GM21367 (cell line): Measurements from ENCODE around the gene SYNCRIP.
A peak's percentile ranks its signal among the peaks of the same experiment; 100 is the strongest.
"Not testable (repeated sequence)": the region's sequence is repeated elsewhere in the genome, so short reads cannot be mapped to it uniquely, and the experiment has no call there.

Experiments used
- ATAC-seq: cut with Tn5 transposase; IDR thresholded peaks from one replicate; pipeline ENCODE4 v1.9.1; 2021; ENCODE audit not compliant: unreplicated experiment

The SYNCRIP gene

GRCh38 chr6:85670573-85670972, 27.9 kb upstream of the SYNCRIP start:
- no peak for ATAC-seq

GRCh38 chr6:85669735-85670194, 27.1 kb upstream of the SYNCRIP start:
- ATAC-seq = peak; percentile 96

GRCh38 chr6:85662251-85662650, 19.6 kb upstream of the SYNCRIP start:
- no peak for ATAC-seq

DNA sequence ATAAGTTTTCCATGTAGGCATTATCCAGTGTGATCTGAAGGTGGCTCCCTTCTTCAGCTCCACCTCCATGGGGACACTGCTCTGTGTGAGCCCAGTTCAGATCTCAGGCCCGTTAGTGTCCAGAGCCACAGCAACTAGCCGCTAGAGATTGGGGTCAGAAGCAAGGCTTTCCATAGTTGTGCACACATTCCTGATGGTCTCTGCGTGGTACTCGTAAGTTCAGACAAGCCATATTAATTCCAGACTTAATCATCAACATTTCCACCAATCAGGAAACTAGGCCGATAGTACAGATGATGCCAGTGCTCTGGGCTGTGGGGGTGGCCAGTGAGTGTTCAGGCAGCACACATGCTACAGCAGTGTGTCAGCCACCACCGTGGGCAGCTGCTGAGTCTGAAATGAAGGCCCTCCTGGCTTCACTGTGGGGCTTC, 17.5 kb upstream of the SYNCRIP start:
- ATAC-seq = no peak

DNA sequence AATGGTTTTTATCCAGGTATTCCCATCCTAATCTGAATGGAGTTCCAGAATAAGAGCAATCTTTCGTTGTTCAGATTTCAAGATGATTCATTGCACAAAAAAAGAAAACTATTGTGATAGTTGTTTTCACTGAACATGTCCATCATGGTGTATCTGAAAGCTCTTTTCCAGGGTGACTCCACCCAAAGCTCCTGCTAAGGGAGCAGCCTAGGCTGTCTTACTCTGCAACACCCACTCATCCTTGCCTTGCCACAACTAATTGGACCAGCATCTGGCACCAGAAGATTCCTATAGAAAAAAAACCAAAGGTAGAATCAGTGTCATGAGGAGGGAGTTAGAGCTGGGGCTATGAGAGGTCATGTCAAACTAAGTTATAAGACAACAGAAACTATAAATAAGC, 7.9 kb upstream of the SYNCRIP start:
- no peak for ATAC-seq

DNA sequence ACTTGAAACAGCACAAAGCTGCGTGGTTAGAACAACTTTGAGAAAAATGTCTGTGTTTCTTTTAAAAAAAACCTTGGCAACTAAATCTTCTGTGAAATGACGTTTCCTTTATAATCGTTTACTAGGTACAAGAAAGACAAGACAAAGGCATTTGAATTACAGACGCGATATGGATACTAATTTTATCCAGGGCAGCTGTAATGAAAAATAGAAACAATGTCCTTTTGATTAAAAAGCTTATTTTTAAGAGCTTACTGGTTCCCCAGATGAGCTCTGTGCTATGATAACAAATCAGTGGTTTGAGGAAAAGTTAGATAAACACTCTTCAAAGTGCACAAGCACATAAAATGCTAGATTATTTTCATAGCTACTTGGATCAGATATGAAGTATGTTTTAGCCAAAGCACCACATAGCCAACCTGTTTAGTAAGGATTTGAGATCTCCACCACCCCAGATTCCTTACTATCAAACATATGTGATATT, 1.6 kb upstream of the SYNCRIP start:
- ATAC-seq = no peak

- ATAC-seq = peak; percentile 45
Measured at GRCh38 chr6:85643537-85644278, 1.0 kb upstream of the SYNCRIP start.

GRCh38 chr6:85641897-85642773, 551 bp downstream of the SYNCRIP start:
- no peak for ATAC-seq

- ATAC-seq = no peak
Measured at GRCh38 chr6:85641522-85641896, 1.2 kb downstream of the SYNCRIP start.

DNA sequence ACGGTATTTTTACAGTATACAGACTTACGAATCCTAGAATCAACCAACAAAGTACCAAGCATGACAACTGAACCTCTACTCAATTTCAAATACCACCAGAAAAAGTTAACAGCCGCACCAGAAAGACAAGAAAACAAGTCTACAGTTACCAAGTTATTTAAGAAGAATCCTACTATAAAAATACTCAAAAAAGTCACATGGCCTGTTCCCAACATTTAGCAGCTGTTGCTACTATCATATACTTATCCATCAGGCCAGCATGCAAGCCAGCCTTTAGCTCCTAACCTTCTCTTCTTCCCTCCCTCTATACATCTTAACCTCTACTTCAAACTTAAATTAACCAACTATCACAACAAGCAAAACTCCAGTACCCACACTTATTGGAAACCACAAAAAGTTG, 1.9 kb downstream of the SYNCRIP start:
- no peak for ATAC-seq

DNA sequence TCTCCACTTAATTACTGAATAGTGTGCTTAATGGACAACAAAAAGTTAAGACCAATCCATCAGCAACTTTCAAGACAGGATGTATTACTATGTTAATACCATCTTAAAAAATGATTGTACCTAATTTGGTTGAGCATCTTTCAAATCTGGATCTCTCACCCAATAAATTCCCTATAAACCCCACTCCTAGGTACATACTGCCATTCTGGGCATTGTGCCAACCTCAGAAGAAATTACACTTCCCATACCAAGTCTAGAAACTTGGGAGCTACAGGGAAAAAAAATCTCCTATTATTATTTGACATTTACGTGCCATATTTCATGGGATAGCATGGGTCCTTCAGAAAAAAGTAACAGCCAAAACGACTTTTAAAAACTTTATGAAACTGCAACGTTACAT, 5.1 kb downstream of the SYNCRIP start:
- no peak for ATAC-seq

DNA sequence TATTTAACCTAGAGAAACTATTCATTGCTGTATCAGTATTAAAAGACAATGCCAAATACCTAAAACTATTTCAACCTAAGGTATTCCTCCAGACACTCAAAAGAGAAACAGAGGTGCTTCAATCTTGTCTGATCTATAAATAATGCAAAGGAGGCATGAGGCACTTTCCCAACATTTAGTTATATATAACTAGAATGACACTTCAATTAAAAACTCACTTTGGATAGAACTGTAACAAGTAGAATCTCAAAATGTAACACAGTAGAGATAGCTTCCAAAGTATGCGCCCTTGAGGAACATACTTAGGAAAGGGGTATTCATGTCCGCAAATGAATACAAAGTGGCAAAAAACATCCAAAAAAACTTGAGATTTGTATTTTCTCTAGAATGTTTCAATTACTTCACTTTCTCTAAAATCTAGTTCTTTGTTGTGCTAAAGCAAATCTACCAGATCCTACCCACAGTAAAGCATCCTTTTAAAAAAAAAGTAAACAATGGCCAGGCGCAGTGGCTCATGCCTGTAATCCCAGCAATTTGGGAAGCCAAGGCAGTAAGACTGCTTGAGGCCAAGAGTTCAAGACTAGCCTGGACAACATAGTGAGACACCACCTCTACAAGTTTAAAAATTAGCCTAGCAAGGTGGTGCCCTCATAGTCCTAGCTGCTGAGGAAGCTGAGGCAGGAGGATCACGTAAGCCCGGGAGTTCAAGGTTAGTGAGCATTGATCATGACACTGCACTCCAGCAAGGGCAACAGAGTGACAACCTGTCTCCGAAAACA, 10.3 kb downstream of the SYNCRIP start:
- no peak for ATAC-seq

DNA sequence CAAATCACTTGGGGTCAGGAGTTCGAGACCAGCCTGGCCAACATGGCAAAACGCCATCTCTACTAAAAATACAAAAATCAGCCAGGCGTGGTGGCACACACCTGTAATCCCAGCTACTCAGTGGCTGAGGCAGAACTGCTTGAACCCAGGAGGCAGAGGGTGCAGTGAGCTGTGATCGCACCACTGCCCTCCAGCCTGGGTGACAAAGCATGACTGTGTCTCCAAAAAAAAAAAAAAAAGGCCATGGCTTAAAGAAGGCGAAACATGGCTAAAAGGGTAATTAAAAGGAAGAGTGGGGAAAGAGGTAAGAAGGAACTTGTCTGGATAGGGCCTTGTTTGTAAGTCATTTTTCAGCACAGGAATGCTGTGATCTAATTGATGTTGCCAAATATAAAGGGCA, 11.6 kb downstream of the SYNCRIP start:
- not testable (repeated sequence) for ATAC-seq

DNA sequence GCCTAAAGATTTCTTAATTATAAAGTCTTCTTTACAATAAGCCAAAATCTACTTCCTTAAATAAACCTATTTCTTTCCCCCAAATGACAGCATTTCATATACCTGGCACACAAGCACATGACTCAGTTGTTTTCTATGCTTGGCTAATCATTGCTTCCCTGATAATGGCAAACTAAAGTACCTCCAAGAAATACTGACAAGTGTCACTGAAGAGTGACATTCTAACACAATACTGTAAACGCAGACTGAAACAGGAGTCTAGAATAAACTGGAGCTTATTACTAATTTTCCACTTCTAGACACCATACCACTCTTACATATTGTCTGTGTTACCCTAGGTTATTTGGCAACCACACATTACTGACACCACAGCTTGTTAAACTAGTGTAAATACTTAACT, 14.3 kb downstream of the SYNCRIP start:
- no peak for ATAC-seq

DNA sequence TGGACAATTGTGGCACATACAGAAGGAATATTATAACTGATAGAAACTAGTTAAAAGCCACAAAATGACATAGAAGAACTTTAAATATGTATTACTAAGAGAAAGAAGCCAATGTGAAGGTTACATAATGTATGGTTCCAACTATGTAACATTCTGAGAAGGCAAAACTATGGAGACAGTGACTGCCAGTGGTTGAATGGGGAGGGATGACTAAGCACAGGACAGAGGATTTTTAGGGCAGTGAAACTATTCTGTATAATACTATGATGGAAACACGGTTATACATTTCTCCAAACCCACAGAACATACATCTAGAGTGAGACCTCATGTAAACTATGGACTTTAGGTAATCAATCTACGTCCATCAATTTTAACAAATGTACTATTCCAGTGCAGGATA, 22.4 kb downstream of the SYNCRIP start:
- ATAC-seq = no peak

- no peak for ATAC-seq
Measured at GRCh38 chr6:85614780-85615179, 27.9 kb downstream of the SYNCRIP start.

DNA sequence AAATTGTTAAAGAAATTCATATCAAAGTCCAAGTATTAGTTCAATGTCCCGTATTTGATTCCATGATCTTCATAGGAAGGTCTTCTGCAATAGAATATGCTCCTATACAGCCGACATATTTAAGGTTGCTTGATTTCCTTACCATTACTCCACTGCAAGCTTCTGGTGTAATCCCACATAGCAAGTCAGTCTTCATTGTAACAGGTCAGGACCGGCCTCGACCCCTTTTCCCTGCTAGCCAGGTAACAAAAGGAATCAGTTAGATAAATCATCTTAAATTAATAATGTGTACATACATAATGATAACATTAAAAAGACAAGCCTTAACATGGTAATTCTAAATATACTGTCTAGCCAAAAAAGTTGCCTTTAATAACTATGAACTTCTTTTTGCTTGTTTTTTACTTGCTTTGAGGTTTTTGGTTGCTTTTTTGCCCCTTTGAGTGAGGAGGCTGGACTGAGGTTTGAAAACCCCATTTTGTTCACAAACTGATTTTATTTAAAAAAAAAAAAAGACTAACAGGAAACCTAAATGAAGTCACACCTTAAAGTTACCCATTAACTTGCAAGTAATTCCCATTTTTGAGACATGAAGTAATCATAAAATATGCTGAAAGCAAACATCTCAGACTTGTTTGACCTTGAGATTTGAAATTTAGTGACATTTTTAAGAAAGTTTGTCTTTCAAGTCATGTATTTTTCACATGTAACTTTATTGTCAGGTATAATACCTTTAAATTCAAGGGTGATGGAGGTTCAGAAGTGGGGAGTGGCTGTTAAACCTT, 29.8 kb downstream of the SYNCRIP start:
- ATAC-seq = no peak

- no peak for ATAC-seq
Measured at GRCh38 chr6:85610182-85610895, 32.3 kb downstream of the SYNCRIP start.

DNA sequence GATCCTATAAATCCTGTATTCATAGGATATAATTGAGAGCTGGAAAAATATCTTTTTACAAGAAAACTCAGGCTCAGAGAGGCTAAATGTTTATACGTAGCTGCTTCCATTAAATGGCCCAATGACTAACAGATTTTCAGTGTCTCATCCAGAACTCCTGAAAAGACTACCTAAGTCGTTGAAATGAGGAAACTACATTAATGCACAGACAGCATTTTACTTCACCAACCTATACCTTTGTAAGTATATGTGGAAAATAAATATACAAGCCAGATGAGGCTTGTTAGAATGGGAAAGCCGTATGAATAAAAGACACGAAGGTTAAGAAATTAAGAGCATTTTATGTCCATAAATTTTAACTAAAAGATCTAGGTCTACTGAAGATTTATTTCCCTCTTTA, 40.6 kb downstream of the SYNCRIP start:
- ATAC-seq = no peak
